K562 (cell line): Measurements from ENCODE around the gene CEL. TPM values are rescaled to one million over a fixed set of nuclear protein-coding genes. Genes with fewer than 3 reads are reported as not detected.

Experiments
- ARID1B ChIP-seq: fragments of 450-650 bp; IDR thresholded peaks from 2 replicates; pipeline ENCODE4 v1.6.1; 2016; ENCODE audit warnings: antibody characterized with exemption, mild to moderate bottlenecking, inconsistent platforms
- CAMTA2 ChIP-seq: fragments of 250-450 bp; sonication (Bioruptor Pico); conservative IDR thresholded peaks from 2 replicates; pipeline ENCODE4 v1.5.1; 2022
- CTBP1 ChIP-seq: fragments of 450-650 bp; IDR thresholded peaks from 2 replicates; pipeline ENCODE4 v1.6.1; 2016; ENCODE audit warnings: borderline replicate concordance
- JUND ChIP-seq, 2 experiments: IDR thresholded peaks; 2 replicates in 1 of 2; 3 replicates in 1 of 2; pipeline ENCODE4 v1.6.1; 2011; ENCODE audit warnings: borderline replicate concordance in 2 of 2, low read depth in 2 of 2, low read length in 2 of 2, improper control_type of control experiment in 1 of 2, missing biosample characterization in 1 of 2, missing genetic modification characterization in 1 of 2, missing genetic modification reagents in 1 of 2
- MTA1 ChIP-seq: fragments of 450-650 bp; IDR thresholded peaks from 2 replicates; pipeline ENCODE4 v1.6.1; 2017; ENCODE audit warnings: borderline replicate concordance
- PRDM10 ChIP-seq: fragments of 450-650 bp; IDR thresholded peaks from 2 replicates; pipeline ENCODE4 v1.6.1; 2018; ENCODE audit not compliant: partially characterized antibody
- polyA plus RNA-seq, 8 experiments: library from polyadenylated mRNA; depleted of rRNA in 4 of 8; stranded (reverse) in 5 of 8; unstranded in 3 of 8; fragments of >200 nt; fragmentation: Nextera tagmentation in 2 of 8; fragmentation: Illumina TruSeq in 1 of 8; extraction: Ambion mirVana in 2 of 8; extraction: Trizol in 1 of 8; gene quantifications; 2 replicates each; pipeline versions ENCODE4 v1.2.1 to v1.2.3, GENCODE V29; 2011 to 2014; ENCODE audit warnings: inconsistent platforms in 1 of 8, missing spikeins in 1 of 8
- total RNA-seq, 7 experiments: library from RNA; depleted of rRNA in 6 of 7; stranded (reverse); fragments of >200 nt in 6 of 7; fragmentation: Illumina TruSeq in 2 of 7; extraction: Trizol in 2 of 7; gene quantifications; 2 replicates each; pipeline versions ENCODE4 v1.2.1 to v1.2.3, GENCODE V29; 2011 to 2021; ENCODE audit warnings: low replicate concordance in 1 of 7

CEL gene
- total and polyA plus RNA-seq, 9 of the 15 experiments (the other 6 are each of a cell fraction or from before 2014, with no cell fraction given): 0.09 to 3.0 (median 0.51) TPM; not detected in 2

GRCh38 chr9:133058550-133059320 is 3.0 kb upstream of the CEL start (continued):
- TF ChIP-seq PRDM10: no peak
- peak; percentile 42; the same call in 1 of the 2 replicates for TF ChIP-seq ARID1B
- peak; percentile 58; the same call in 1 of the 2 replicates for TF ChIP-seq JUND (IDR thresholded peaks at IDR 0.05; ENCODE audit: borderline replicate concordance, low read depth, low read length)
- TF ChIP-seq JUND (tag; IDR thresholded peaks at IDR 0.05; ENCODE audit: borderline replicate concordance, low read depth, low read length): peak; percentile 60; the same call in 1 of the 3 replicates
- no peak for TF ChIP-seq CAMTA2 (CRISPR knock-in tag)
- peak; percentile 58 for TF ChIP-seq CTBP1
- peak; percentile 60; the same call in 1 of the 2 replicates for TF ChIP-seq MTA1
